ENCODE data around the gene NFILZ.

DNA sequence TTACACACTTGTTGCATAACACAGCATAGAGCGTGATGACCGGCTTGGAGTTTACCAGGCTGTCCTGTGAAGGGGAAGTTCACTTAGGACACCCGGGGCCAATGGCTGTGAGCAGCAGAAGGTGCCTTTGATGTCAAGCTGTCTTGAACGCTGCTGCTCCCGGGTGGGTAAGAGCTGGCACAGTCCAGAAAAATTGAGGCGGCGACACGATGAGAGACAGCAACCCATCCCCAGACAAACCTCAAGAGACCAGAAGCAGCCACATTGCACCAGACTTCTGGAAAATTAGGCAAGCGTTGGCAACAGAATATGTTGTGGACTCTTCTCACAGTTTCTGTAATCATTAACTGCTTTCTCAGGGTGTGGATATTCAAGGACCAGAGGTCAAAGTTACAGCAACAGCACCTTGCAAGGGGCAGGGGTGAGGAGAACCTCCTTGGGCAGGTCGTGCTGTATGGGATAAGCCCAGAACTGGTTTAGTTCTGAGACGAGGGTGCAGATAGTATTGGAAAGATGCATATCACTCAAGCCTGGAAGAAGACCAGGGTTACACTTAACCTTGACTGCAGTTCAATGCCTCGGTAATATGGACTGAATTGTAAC is 10.1 kb downstream of the NFILZ start:
- TF ChIP-seq, protein P1, sequence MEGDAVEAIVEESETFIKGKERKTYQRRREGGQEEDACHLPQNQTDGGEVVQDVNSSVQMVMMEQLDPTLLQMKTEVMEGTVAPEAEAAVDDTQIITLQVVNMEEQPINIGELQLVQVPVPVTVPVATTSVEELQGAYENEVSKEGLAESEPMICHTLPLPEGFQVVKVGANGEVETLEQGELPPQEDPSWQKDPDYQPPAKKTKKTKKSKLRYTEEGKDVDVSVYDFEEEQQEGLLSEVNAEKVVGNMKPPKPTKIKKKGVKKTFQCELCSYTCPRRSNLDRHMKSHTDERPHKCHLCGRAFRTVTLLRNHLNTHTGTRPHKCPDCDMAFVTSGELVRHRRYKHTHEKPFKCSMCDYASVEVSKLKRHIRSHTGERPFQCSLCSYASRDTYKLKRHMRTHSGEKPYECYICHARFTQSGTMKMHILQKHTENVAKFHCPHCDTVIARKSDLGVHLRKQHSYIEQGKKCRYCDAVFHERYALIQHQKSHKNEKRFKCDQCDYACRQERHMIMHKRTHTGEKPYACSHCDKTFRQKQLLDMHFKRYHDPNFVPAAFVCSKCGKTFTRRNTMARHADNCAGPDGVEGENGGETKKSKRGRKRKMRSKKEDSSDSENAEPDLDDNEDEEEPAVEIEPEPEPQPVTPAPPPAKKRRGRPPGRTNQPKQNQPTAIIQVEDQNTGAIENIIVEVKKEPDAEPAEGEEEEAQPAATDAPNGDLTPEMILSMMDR (IDR thresholded peaks at IDR 0.05; ENCODE audit: borderline replicate concordance, extremely low read depth, low read length, poor library complexity, severe bottlenecking): no peak
- TF ChIP-seq EZH2 (IDR thresholded peaks at IDR 0.05; ENCODE audit: borderline replicate concordance, low read depth, low read length, severe bottlenecking): no peak

All from DND-41 (cell line).